ENCODE results near the gene CSNK1G2. TPM values are rescaled to one million over a fixed set of nuclear protein-coding genes. Genes with fewer than 3 reads are reported as not detected.

The CSNK1G2 gene
- total and polyA plus RNA-seq, 2 of the 13 experiments (the other 11 are each of a cell fraction or from before 2014, with no cell fraction given): 53.8 to 72.5 TPM

- peaks cover 8% of the 10 kb centered on the region; the same call in 1 of the 2 replicates for H4K20me1 ChIP-seq (ENCODE audit: insufficient read depth, low read length)
- H3K4me3 ChIP-seq (replicated peaks in 1 of 3; ENCODE audit: insufficient read depth in 1 of 3, low read depth in 2 of 3, low read length in 3 of 3): no peak overlapping the region
- in situ Hi-C loops (cut with HindIII; ENCODE audit: extremely low pct_ligation_motif_present, low pct_unique_long_range_greater_than_20kb) (no loop called here), intact Hi-C loops (cut with micrococcal nuclease; ENCODE audit: unreplicated experiment) (no loop called here)
- H3K9me3 ChIP-seq (ENCODE audit: low read length): no peaks in the 10 kb centered on the region
- ATAC-seq (no peak), DNase-seq (ENCODE audit: low spot score) (no peak), FAIRE-seq (no peak)
- H3K4me2 ChIP-seq (ENCODE audit: low read depth, low read length): no peak overlapping the region
- H3K27ac ChIP-seq (ENCODE audit: extremely low read length, insufficient read depth, low read length): no peak overlapping the region
- H2AFZ ChIP-seq (ENCODE audit: low read length): no peak overlapping the region
- no TSS peak for BruUV-seq (replicated peaks)
- no peaks in the 10 kb centered on the region for H3K4me1 ChIP-seq (ENCODE audit: insufficient read depth, low read length)
- H3K27me3 ChIP-seq (ENCODE audit: control insufficient read depth in 1 of 2, insufficient read depth in 2 of 2, low read length in 2 of 2): no peaks in the 10 kb centered on the region
- H3K36me3 ChIP-seq (replicated peaks in 1 of 2; ENCODE audit: control insufficient read depth in 1 of 2, insufficient read depth in 2 of 2, low read length in 2 of 2): peaks cover 11 to 33% of the 10 kb centered on the region in 2 experiments
- peaks cover 5% of the 10 kb centered on the region for H3K79me2 ChIP-seq (ENCODE audit: insufficient read depth, low read length)
- H3K9ac ChIP-seq (ENCODE audit: insufficient read depth, low read depth, low read length): no peak overlapping the region
- 97% methylated on average over 18 of the region's 27 CpGs for WGBS (ENCODE audit: low lambda C conversion rate)
- ChIA-PET POLR2A (no interaction called here), CTCF (ENCODE audit: low intra/inter-chr PET ratio, low total read pairs) (no interaction called here)
- TF ChIP-seq HNRNPL (IDR thresholded peaks at IDR 0.05; ENCODE audit: low read depth, low read length) (0 out of 2 replicates have a peak, but pooled peaks have one; percentile 58), TEF (CRISPR knock-in tag; IDR thresholded peaks at IDR 0.05) (no peak), PLRG1 (conservative IDR thresholded peaks at IDR 0.05) (no peak), ZNF761 (CRISPR knock-in tag; conservative IDR thresholded peaks at IDR 0.05) (no peak), HIC2 (CRISPR knock-in tag; IDR thresholded peaks at IDR 0.05; ENCODE audit: low read depth) (no peak), PRDM10 (CRISPR knock-in tag; IDR thresholded peaks at IDR 0.05; ENCODE audit: low read depth) (no peak), HINFP (CRISPR knock-in tag; IDR thresholded peaks at IDR 0.05; ENCODE audit: low read depth) (no peak), ZNF672 (CRISPR knock-in tag; IDR thresholded peaks at IDR 0.05) (no peak), LCORL (IDR thresholded peaks at IDR 0.05) (no peak), LCORL (CRISPR knock-in tag; IDR thresholded peaks at IDR 0.05) (no peak), AFF4 (CRISPR knock-in tag; IDR thresholded peaks at IDR 0.05) (no peak), RBM22 (optimal IDR thresholded peaks at IDR 0.05; ENCODE audit: low read length) (peak; percentile 28)
Measured at GRCh38 chr19:1970806-1971502, 30.0 kb downstream of the CSNK1G2 start.
